ENCODE results near the gene C20orf144.

Gene C20orf144

DNA sequence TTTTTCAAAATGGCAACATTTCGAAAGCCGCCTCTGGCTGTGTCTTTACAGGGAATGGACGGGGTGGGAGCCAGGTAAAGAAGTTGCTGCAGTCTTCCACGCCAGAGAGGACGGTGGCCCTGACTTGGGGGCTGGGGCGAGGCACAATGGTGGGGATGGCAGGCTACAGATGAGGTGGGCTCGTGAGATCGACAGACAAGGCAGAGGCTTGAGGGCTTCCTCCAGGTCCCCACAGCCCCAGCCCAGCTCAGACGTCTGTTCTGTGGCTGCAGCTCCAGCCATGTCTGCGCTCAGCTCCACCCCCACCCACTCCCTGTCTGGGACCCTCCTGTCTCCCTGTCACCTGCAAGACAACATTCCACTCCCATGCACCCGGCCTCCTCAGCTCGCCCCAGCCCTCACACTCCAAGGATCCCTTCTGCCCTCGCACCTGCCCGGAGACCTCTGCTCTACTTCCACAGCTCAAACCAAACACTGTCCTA lies 7.4 kb upstream of the C20orf144 start:
- Histone ChIP-seq H3K36me3 (ENCODE audit: insufficient read depth) (no peaks in the 10 kb centered on the region), H3K4me3 (IDR thresholded peaks at IDR 0.05; ENCODE audit: insufficient read depth, low read depth, low read length) (no peak overlapping the region), H3K9ac (no peak overlapping the region), H3K27me3 (ENCODE audit: insufficient read depth, low read depth) (no peaks in the 10 kb centered on the region), H3K4me2 (no peak overlapping the region), H3K27ac (no peak overlapping the region), H2AFZ (ENCODE audit: low read depth) (no peak overlapping the region), H4K20me1 (ENCODE audit: insufficient read depth) (no peaks in the 10 kb centered on the region), H3K79me2 (ENCODE audit: insufficient read depth, low read depth) (no peaks in the 10 kb centered on the region), H3K4me1 (ENCODE audit: low read depth, poor library complexity, severe bottlenecking) (peaks cover 46% of the 10 kb centered on the region)
- TF ChIP-seq, protein P1, sequence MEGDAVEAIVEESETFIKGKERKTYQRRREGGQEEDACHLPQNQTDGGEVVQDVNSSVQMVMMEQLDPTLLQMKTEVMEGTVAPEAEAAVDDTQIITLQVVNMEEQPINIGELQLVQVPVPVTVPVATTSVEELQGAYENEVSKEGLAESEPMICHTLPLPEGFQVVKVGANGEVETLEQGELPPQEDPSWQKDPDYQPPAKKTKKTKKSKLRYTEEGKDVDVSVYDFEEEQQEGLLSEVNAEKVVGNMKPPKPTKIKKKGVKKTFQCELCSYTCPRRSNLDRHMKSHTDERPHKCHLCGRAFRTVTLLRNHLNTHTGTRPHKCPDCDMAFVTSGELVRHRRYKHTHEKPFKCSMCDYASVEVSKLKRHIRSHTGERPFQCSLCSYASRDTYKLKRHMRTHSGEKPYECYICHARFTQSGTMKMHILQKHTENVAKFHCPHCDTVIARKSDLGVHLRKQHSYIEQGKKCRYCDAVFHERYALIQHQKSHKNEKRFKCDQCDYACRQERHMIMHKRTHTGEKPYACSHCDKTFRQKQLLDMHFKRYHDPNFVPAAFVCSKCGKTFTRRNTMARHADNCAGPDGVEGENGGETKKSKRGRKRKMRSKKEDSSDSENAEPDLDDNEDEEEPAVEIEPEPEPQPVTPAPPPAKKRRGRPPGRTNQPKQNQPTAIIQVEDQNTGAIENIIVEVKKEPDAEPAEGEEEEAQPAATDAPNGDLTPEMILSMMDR (conservative IDR thresholded peaks at IDR 0.05; ENCODE audit: low read depth, low read length): no peak

DNA sequence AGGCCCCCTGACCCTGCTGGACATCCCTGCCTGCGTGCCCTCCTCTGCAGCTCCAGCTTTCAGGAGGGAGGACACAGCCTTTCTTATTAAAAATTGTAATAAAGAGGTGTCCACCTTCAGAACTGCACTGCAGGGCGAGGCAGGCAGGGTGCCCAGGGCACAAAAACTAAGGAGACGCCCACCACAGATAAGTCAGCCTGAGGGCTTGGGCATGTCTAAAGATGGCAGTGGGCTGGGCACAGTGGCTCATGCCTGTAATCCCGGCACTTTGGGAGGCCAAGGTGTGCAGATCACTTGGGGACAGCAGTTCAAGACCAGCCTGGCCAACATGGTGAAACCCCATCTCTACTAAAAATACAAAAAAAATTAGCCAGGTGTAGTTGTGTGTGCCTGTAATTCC lies 7.0 kb upstream of the C20orf144 start:
- no peaks in the 10 kb centered on the region for H3K79me2 ChIP-seq (ENCODE audit: insufficient read depth, low read depth)
- no peak overlapping the region for H3K4me2 ChIP-seq
- no peak overlapping the region for H3K4me3 ChIP-seq (IDR thresholded peaks at IDR 0.05; ENCODE audit: insufficient read depth, low read depth, low read length)
- no peak overlapping the region for H3K9ac ChIP-seq
- no peak overlapping the region for H3K27ac ChIP-seq
- H4K20me1 ChIP-seq (ENCODE audit: insufficient read depth): no peaks in the 10 kb centered on the region
- H2AFZ ChIP-seq (ENCODE audit: low read depth): no peak overlapping the region
- H3K27me3 ChIP-seq (ENCODE audit: insufficient read depth, low read depth): no peaks in the 10 kb centered on the region
- TF ChIP-seq, protein P1 (conservative IDR thresholded peaks at IDR 0.05; ENCODE audit: low read depth, low read length): no peak
- H3K4me1 ChIP-seq (ENCODE audit: low read depth, poor library complexity, severe bottlenecking): peaks cover 41% of the 10 kb centered on the region
- no peaks in the 10 kb centered on the region for H3K36me3 ChIP-seq (ENCODE audit: insufficient read depth)

DNA sequence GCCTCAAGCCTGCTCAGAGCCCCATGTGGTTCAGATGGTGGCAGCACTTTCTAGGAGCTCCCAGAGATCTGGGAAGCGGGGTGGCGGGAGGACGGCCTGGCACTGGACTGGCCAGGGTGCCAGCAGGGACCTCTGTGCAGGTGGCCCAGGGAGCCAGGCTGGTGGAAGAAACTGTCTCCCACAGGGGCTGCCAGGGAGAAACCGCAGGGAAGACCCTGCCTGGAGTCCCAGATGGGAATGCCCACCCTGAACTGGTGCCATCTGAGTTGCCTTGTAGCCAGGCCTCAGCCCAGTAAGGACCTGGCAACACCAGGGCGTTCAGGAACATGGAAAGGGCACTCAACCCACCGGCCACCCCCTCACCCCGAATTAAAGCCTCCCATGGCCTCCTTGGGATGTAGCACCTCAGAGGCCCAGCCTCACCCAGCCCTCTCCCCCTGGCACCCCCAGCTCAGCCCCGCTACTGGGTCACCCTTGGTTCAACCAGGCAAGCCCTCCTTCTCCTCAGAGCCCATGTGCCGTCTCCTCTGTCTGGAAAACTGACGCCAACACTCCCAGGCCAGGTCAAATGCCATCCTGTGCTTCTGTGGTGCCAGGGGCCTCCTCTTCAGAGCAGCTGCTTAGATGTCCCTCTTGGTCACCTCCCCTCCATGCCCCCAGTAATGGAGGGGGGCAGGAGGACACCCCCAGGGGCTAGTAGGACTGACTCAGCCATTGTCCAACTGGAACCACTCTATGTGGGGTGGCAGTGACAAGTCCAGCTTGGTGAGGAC lies 5.9 kb upstream of the C20orf144 start:
- no peak overlapping the region for H3K4me2 ChIP-seq
- no peak overlapping the region for H2AFZ ChIP-seq (ENCODE audit: low read depth)
- H3K4me1 ChIP-seq (ENCODE audit: low read depth, poor library complexity, severe bottlenecking): peaks cover 31% of the 10 kb centered on the region
- H3K36me3 ChIP-seq (ENCODE audit: insufficient read depth): no peaks in the 10 kb centered on the region
- H3K9ac ChIP-seq: no peak overlapping the region
- H3K27me3 ChIP-seq (ENCODE audit: insufficient read depth, low read depth): no peaks in the 10 kb centered on the region
- H4K20me1 ChIP-seq (ENCODE audit: insufficient read depth): no peaks in the 10 kb centered on the region
- TF ChIP-seq, protein P1 (conservative IDR thresholded peaks at IDR 0.05; ENCODE audit: low read depth, low read length): no peak
- H3K79me2 ChIP-seq (ENCODE audit: insufficient read depth, low read depth): no peaks in the 10 kb centered on the region
- no peak overlapping the region for H3K27ac ChIP-seq
- H3K4me3 ChIP-seq (IDR thresholded peaks at IDR 0.05; ENCODE audit: insufficient read depth, low read depth, low read length): no peak overlapping the region

DNA sequence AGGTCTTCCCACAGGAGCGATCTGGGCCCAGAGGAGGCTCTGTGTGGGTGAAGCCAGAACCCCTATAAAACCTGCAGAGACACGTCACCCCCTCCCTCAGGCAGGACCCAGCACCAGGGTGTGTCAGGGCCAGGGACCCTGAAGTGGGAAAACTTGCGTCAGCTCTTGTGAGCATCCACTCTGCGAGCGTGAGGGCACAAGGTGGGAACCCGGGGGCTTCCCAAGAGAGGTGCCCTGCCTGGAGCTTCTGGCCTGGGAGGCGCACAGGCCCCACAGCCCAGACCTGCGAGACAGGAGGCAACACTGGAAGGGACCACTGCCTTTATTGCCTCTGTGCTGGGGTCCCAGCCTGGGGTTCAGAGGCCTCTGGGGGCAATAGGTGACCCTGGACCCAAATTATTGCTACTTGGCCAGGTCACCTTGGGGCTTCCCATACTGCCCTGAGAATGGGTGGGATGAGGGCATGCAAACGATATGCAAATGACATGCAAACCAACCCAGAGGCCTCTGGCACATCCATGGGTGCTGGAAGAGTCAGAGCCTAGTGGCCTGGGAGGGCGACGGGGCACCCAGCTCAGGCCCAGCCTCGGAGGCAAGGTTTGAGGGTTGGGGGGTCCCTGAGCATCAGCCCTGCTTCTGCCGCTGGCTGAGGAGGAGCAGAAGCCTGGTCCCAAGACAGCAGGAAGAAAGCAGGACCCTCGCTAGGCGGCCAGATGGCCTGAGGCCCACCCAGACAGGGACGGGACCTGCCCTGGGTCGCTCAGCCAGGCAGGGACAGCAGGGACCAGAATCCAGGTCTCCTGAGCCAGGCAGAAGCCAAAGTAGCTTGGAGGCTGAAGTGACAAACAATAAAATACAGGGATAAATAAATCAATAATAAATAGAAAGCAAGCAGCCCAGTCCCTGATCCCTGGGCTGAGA lies 5.1 kb upstream of the C20orf144 start:
- no peaks in the 10 kb centered on the region for H3K36me3 ChIP-seq (ENCODE audit: insufficient read depth)
- no peaks in the 10 kb centered on the region for H3K79me2 ChIP-seq (ENCODE audit: insufficient read depth, low read depth)
- H3K27me3 ChIP-seq (ENCODE audit: insufficient read depth, low read depth): no peaks in the 10 kb centered on the region
- H4K20me1 ChIP-seq (ENCODE audit: insufficient read depth): no peaks in the 10 kb centered on the region
- H3K4me1 ChIP-seq (ENCODE audit: low read depth, poor library complexity, severe bottlenecking): peaks cover 27% of the 10 kb centered on the region
- TF ChIP-seq, protein P1 (conservative IDR thresholded peaks at IDR 0.05; ENCODE audit: low read depth, low read length): no peak
- no peak overlapping the region for H3K27ac ChIP-seq
- H3K4me3 ChIP-seq (IDR thresholded peaks at IDR 0.05; ENCODE audit: insufficient read depth, low read depth, low read length): no peak overlapping the region
- H3K4me2 ChIP-seq: no peak overlapping the region
- no peak overlapping the region for H2AFZ ChIP-seq (ENCODE audit: low read depth)
- H3K9ac ChIP-seq: no peak overlapping the region

Measured in KMS-11 (cell line).